ENCODE results near the gene DLGAP4. TPM values are rescaled to one million over a fixed set of nuclear protein-coding genes. Genes with fewer than 3 reads are reported as not detected.
A peak's percentile ranks its signal among the peaks of the same experiment; 100 is the strongest.

Gene DLGAP4
- polyA plus RNA-seq, 4 donors, result 45.2 to 78.3 (median 64.8) TPM

DNA sequence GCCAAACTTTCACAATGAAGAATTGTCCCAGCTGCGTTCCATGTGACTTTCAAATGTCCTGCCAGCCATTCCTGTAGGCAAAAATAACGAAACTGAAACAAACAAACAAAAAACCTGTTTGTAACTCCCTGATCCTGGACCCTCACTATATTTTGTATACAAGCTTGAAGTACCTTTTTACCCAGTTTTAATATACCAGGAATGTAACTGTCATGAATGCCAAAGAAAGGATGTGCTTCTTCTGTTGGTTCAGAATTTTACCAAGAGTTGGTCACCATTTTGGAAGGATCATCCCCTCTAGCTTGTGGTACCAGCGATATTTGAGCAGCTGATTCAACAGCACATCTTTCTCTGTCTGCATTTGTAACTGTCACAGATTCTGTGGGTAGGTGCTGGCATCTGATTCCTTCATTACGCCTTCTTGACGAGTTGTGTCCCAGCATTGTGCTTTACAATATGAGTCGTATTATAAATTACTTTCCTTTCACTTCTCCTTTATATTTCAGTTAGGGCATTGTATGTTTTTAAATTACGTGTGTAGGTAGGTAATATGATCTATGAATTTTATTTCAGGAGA is 93.9 kb downstream of the DLGAP4 start:
- DNase-seq (ENCODE audit: low read depth in 4 of 4, low spot score in 2 of 4), result no peak

DNA sequence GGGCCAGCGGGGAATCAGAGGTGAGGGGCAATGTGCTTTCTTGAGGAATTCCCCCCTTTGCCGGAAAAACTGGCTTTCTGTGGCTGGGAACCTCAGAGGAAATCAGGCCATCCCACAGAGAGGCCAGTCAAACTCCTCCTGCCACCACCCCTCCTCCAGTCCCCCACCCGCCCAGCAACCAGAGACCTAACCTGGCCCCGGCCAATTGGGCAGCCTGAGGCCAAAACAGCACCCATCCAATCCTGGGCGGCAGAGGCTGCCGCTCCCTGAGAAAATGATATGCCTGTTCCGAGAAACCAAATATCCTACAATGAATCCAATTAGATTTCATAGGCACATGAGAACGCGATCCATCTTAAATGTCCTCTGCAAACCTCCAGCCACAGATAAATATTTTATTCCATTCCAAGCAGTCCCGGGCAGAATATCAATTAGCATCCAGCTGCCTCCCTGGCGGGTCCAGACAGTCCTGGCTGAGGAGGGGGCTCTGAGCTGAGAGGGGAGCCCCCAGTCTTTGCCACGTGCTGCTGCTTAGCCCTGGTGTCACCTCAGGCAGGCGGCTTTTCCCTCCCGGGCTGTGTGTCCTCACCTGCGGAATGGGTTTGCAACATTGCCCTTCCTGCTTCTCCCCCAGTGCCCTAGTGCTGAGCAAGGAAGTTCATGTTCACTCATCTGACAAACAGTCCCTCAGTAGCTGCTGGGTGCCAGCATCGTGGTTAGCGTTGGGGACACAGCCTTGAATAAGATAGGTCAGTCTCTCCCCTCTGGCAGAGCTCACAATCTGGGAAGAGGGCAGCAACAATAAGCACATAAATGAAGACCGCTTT is 95.0 kb downstream of the DLGAP4 start:
- DNase-seq (ENCODE audit: low read depth in 4 of 4, low spot score in 2 of 4), result no peak

- no peak for DNase-seq (ENCODE audit: low read depth in 4 of 4, low spot score in 2 of 4)
These were observed 96.6 kb downstream of the DLGAP4 start for GRCh38 chr20:36402708-36403107.

DNA sequence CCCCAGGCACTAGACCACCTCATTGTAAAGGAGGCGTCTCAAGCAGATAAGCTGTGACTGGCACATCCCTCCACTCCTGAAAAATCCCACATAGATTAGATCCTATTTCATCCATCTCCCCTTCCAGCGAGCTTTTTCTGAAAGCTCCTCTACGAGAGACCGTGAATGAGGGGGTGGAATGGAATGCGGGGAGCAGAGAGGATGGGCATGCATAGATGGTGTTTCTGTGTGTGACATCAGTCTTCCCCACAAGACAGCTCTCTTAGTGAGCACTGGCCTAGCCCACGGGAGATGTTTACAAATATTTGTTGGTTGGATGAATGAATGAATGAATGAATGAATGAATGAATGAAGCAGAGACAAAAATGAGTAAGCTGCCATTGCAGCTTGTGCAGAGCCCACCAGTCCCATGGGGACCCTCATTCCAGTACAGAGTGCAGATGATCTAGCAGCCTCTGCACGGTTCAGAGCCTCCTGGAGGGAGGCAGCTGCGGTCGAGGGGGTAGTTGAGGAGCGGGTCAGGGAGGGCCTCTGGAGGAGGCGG is 98.4 kb downstream of the DLGAP4 start:
- no peak for DNase-seq (ENCODE audit: low read depth in 4 of 4, low spot score in 2 of 4)

DNA sequence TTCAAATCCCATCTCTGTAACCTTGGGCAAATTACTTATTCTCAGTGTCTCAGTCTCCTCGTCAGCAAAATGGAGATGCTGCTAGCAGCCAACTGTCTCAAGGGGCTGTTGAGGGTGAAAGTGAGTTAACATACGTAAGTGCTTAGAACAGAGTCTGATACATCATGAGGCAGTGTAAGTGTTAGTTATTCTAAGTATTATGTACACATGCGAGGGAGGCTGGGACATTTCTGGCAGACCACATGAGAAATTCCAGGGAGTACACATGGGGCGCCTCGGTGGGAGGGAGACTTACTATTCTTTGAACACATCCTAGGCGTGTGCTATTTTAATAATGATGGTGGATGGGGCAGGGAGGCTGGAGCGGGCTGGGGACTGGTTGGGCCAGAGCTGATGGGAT is 99.1 kb downstream of the DLGAP4 start:
- no peak for DNase-seq (ENCODE audit: low read depth in 4 of 4, low spot score in 2 of 4)

GRCh38 chr20:36407199-36407733 is 101.1 kb downstream of the DLGAP4 start:
- no peak for DNase-seq (ENCODE audit: low read depth in 4 of 4, low spot score in 2 of 4)

DNA sequence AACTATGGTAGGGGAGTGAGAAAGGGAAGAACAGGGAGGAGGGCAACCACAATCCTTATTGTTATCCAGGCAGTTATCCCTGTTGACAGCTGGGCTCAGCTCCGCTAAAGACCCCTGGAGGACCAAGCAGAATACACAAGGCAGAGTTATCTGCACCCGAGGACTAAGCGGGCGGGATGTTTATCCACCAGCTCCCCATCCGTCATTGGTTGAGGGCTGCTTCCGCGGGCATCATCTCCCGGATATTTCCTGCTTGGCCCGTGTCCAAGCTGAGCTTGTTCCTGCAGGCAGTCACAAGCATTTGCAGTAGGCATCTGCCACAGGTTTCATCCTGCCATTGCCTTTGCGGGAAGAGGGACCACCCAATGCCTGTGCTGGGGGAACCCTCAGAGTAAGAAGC is 102.1 kb downstream of the DLGAP4 start:
- DNase-seq (ENCODE audit: low read depth in 4 of 4, low spot score in 2 of 4), result no peak

DNA sequence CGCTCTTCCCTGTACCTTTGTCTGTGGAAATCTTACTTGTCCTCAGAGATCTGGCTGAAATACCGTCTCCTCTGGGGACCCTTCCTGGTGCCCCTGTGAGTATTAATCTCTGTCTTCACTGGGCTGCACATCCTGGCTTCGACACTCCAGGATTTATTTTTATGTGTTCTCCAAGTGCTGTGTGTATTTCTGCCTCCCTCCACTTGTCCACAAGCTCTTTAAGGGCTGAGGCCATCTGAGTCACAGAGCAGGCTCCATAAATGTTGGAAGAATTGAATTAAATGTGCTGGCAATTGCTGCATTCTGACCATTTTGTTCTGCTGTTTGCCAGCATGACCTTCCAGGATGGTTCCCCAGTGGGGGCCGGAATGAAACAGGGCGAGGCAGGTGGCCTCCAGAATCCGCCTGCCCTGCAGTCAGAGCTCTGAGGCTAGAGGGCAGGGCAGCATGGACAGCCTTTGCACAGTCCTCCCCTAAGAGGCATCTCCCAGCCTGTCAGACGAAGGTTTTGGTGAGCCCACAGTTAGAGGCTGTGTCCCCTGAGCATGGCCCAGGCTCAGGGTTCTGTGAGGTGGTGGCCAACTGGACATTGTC is 105.8 kb downstream of the DLGAP4 start:
- DNase-seq (ENCODE audit: low read depth in 4 of 4, low spot score in 2 of 4), result no peak

DNA sequence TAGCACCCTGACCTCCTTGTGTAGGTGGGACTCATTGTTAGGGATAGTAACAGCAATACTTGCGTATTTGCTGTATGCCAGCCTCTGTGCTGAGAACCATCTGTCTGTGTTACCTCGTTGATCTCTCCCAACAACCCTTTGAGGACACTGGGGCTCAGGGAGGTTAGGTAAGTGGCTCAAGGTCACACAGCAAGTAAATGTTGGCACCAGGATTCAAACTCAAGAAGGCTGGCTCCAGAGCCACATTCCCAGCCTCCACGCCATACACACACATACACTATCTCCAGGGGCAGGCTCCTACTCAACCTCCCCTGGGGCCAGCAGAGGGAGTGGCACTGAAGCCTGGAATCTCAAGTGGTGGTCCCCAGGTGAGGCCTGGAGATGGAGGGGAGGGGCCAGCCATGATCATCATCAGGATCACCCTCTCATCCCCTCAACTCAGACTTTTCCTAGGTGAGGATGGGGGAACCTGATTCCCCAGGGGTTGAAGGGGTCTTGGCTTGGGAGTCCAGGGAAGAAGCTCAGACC is 109.4 kb downstream of the DLGAP4 start:
- DNase-seq (ENCODE audit: low read depth in 4 of 4, low spot score in 2 of 4), result no peak

- no peak for DNase-seq (ENCODE audit: low read depth in 4 of 4, low spot score in 2 of 4)
These were observed 112.6 kb downstream of the DLGAP4 start for GRCh38 chr20:36418711-36419110.

DNA sequence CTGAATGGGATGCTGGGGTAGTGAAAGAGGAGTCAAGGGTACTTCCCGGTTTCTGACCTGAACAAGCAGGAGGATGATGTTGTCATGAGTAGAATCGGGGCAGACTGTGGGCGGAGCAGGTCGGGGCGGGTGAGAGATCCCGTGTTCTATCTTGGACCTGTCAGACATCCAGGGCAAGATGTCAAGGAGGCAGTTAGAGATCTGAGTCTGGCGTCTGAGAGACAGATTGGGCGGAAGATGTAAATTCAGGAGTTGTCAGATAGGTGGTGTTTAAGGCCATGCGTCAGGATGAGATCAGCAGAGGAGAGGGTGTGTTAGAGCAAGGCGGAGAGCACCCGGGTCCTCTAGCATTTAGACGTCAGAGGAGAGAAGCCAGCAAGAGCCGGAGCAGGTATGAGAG is 115.5 kb downstream of the DLGAP4 start:
- no peak for DNase-seq (ENCODE audit: low read depth in 4 of 4, low spot score in 2 of 4)

DNA sequence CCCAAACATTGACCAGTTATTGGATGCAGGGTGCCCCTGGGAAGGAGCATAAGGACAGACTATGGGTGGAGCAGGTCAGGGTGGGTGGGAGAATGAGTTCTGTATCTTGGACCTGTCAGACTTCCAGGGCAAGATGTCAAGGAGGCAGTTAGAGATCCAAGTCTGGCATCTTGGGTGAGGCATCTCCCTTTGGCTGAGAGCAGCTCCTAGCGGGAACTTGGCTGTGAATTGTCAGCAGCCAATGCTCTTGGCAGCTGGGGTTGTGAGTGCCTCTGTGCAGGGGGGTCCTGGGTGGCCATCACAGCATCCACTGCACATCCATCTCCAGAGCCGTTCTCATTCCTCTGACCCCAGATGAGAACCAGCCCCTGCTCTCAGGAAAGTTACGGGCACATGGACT is 118.2 kb downstream of the DLGAP4 start:
- DNase-seq (ENCODE audit: low read depth in 4 of 4, low spot score in 2 of 4), result no peak

DNA sequence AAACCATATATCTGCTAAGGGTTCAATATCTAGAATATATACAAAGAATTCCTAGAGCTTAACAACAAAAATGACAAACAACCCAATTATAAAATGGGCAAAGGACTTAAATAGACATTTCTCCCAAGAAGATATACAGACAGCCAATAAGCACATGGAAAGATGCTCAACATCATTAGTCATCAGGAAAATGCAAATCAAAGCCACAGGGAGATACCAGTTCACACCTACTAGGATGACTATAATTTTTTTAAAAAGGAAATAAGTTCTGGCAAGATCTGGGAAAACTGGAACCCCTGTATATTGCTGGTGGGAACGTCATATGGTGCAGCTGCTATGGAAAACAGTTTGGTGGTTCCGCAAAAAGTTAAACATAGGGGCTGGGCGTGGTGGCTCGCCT is 119.0 kb downstream of the DLGAP4 start:
- DNase-seq (ENCODE audit: low read depth in 4 of 4, low spot score in 2 of 4), result no peak

- no peak for DNase-seq (ENCODE audit: low read depth in 4 of 4, low spot score in 2 of 4)
These were observed 125.5 kb downstream of the DLGAP4 start for GRCh38 chr20:36431604-36432003.

DNA sequence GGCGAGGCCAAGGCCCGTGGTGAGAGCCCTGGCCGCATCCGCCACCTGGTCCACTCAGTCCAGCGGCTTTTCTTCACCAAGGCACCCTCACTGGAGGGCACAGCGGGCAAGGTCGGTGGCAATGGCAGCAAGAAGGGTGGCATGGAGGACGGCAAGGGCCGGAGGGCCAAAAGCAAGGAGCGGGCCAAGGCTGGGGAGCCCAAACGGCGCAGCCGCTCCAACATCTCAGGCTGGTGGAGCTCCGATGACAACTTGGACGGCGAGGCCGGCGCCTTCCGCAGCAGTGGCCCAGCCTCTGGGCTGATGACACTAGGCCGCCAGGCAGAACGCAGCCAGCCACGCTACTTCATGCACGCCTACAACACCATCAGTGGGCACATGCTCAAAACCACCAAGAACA is 126.0 kb downstream of the DLGAP4 start:
- DNase-seq (ENCODE audit: low read depth in 4 of 4, low spot score in 2 of 4), result no peak

- DNase-seq (ENCODE audit: low read depth in 4 of 4, low spot score in 2 of 4), result no peak
These were observed 128.2 kb downstream of the DLGAP4 start for GRCh38 chr20:36434383-36434782.

GRCh38 chr20:36435124-36435523 is 129.0 kb downstream of the DLGAP4 start:
- no peak for DNase-seq (ENCODE audit: low read depth in 4 of 4, low spot score in 2 of 4)

DNA sequence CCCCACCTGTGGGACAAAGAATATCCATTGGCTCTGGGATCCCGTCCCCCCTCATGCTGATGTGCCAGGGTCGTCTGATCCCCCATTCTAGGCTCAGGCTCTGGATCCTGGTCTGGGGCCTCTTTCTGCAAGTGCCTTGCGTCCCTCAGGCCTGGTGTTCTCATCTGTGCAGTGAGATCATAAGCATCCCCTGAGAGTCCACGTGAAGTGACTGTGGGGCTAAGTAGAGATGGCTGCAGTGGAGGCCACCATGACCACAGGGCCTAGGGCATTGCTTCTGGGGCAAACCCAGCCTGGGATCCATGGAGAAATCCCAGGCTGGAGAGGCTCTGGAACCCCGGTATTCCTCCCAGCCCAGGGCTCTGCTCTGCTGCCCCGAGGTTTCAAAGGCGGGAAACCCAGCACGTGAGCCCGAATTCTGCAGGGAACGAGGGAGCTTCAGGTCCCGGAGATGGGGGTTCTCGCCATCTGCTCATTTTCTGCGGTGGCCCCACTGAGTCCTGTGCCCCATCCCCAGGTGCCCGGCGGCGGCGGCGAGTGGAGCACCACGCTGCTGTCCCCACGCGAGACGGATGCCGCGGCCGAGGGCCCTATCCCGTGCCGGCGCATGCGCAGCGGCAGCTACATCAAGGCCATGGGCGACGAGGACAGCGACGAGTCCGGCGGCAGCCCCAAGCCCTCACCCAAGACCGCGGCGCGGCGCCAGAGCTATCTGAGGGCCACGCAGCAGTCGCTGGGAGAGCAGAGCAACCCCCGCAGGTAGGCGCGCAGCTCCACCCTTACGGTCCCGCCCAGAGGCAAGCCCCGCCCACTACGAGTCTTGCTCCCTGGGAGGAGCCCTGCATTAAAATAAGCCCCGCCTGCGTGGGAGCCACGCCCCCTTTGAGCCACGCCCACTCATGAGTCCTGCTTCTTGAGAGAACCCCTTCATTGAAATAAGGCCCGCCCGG is 129.7 kb downstream of the DLGAP4 start:
- peak in 1 of 4 donors; percentile 18 for DNase-seq (ENCODE audit: low read depth in 4 of 4, low spot score in 2 of 4)

DNA sequence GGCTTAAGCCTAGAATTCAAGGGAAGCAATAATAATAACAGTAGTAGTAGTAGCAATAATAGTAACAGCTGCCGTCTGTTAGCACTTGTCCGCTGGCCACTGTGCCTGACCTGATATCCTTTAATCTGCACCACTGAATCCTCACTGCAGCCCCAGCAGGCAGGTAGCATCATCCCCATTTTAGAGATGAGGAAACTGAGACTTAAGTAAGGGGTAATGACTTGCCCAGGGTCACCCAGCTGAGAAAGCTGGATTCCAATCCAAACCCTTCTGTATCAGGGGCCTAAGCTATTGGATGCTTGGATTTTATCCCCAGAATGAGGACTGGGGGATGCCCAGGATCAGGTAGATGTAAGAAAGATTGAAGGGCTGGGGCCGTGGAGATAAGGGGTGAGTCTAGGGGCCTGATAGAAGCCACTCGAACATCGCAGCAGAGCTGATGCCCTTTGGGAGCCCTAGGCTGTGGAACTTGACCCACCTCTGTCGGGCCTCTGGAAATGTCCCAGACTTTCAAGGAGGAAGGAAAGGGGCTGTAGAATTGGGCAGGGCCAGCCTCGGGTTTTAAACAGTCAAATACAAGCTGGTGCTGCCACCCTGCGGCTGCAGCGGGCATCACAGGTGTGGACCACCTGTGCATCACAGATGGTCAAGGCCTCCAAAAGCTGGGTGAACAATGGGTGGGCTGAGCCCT is 133.0 kb downstream of the DLGAP4 start:
- no peak for DNase-seq (ENCODE audit: low read depth in 4 of 4, low spot score in 2 of 4)

GRCh38 chr20:36439731-36440072 is 133.6 kb downstream of the DLGAP4 start:
- DNase-seq (ENCODE audit: low read depth in 4 of 4, low spot score in 2 of 4), result no peak

All from left renal cortex interstitium (tissue), 4 donors.